Lower leg skin (tissue), 3 donors: ENCODE measurements around the gene PIGW.

ENCODE experiments used
- CTCF ChIP-seq, 3 donors: fragments of 450-650 bp; IDR thresholded peaks; one replicate each; pipeline ENCODE4 v1.5.1; 2016; ENCODE audit warnings: antibody characterized with exemption in 3 of 3, mild to moderate bottlenecking in 3 of 3, moderate library complexity in 2 of 3
- POLR2A ChIP-seq, 2 donors: fragments of 450-650 bp; IDR thresholded peaks; one replicate each; pipeline ENCODE4 v1.6.1; 2016 to 2017; ENCODE audit warnings: antibody characterized with exemption in 2 of 2, mild to moderate bottlenecking in 1 of 2, moderate library complexity in 1 of 2

GRCh38 chr17:36532435-36532975, 2.3 kb upstream of the PIGW start:
- no peak for TF ChIP-seq CTCF (IDR thresholded peaks at IDR 0.05)
- no peak for TF ChIP-seq POLR2A (IDR thresholded peaks at IDR 0.05)
